Activated CD4-positive, alpha-beta T cell treated with anti-CD3 and anti-CD28 coated beads for 24 hours (primary cell): Measurements from ENCODE around the gene GOLGA8A.
"Not testable (repeated sequence)": the region's sequence is repeated elsewhere in the genome, so short reads cannot be mapped to it uniquely, and the experiment has no call there.

Source experiments
- DNase-seq, 2 donors: peaks; one replicate each; pipeline ENCODE4 v3.0.0-alpha.2; 2020; ENCODE audit warnings: low read depth in 2 of 2

Gene GOLGA8A, protein sequence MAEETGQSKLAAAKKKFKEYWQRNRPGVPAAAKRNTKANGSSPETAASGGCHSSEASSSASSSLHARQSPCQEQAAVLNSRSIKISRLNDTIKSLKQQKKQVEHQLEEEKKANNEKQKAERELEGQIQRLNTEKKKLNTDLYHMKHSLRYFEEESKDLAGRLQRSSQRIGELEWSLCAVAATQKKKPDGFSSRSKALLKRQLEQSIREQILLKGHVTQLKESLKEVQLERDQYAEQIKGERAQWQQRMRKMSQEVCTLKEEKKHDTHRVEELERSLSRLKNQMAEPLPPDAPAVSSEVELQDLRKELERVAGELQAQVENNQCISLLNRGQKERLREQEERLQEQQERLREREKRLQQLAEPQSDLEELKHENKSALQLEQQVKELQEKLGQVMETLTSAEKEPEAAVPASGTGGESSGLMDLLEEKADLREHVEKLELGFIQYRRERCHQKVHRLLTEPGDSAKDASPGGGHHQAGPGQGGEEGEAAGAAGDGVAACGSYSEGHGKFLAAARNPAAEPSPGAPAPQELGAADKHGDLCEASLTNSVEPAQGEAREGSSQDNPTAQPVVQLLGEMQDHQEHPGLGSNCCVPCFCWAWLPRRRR

DNA sequence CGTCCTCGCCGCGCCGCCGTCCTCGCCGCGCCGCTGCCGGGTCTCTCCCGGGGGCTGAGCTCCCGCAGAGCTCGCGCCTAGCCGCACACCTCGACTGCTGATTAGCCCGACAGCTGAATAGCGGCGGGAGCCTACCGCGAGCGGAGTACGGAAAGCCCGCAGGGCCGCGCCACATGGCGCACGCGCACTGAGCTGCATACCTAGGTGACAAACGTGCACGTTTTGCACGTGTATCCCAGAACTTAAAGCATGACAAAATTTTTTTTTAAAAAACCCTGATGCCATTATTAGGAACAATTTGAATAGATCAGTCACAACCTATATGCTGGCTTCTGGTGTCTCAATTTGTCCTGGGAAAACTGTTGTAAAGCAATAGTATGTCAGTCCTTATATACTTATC, at the start of gene GOLGA8A:
Gene GOLGA8A (minus strand): TSS at position 122 of the 400 bp plus-strand sequence. CDS start 48,117 bp downstream, outside the sequence.
- DNase-seq, result peak; percentile 76 to 84

DNA sequence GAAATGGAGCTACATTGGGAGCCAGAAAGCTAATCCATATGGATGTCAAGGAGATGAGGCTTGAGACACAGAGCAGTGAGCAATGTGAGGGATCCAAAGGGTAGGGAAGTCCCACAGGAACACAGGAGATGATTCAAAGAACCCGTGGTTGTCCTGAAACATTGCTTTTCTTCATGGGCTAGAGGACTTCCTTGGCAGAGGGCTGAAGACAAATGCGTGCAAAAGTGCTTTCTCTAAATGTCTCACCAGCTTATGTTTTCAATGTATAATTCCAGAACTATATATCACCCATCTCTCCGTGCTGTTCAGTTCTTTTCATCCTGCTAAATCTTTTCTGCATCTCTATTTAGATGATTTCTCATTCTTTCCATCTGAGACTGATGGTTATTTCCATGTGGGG, 46.0 kb upstream of the GOLGA8A start:
- no peak for DNase-seq

DNA sequence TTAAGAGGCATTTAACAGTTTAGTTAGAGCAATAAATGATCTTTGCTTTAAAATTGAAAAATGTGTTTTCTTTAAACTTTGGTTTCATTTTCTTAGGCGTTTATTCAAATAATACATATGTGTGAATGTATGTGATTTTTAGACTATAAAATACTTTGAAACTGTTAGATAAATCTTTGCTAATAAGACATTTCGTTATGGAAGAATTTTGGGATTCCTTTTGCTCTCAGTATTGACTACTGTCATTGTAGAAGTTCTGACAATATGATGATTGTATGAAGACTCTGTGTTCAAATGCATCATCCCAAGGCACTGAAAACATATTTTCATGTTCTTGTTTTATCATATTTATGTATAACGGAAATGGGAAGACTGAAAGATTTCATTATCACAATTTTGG, 43.8 kb upstream of the GOLGA8A start:
- DNase-seq, result no peak

DNA sequence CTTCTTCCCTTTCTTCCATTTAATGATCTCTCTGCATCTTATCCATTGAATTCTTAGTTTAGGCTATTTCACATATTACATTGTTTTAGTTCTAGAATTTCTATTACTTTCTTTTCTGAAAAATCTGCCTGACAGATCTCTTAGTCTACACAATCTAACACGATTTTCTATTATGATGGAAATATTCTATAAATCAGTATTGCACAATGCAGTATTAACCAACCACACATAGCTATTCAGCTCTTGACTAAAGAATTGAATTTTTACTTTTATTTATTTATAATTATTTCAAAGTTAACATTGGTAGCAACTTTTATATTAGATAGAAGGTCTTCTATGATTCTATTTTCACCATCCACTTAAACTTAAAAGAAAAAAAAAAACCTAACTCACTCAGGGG, 36.2 kb upstream of the GOLGA8A start:
- no peak for DNase-seq

- DNase-seq, result no peak
Measured at GRCh38 chr15:34472947-34473346, 35.3 kb upstream of the GOLGA8A start.

- no peak for DNase-seq
Measured at GRCh38 chr15:34470892-34471291, 33.3 kb upstream of the GOLGA8A start.

GRCh38 chr15:34470091-34470490, 32.5 kb upstream of the GOLGA8A start:
- DNase-seq, result no peak

- no peak for DNase-seq
Measured at GRCh38 chr15:34461730-34462129, 24.1 kb upstream of the GOLGA8A start.

- no peak for DNase-seq
Measured at GRCh38 chr15:34460451-34460850, 22.8 kb upstream of the GOLGA8A start.

- DNase-seq, result no peak
Measured at GRCh38 chr15:34456658-34457057, 19.1 kb upstream of the GOLGA8A start.

DNA sequence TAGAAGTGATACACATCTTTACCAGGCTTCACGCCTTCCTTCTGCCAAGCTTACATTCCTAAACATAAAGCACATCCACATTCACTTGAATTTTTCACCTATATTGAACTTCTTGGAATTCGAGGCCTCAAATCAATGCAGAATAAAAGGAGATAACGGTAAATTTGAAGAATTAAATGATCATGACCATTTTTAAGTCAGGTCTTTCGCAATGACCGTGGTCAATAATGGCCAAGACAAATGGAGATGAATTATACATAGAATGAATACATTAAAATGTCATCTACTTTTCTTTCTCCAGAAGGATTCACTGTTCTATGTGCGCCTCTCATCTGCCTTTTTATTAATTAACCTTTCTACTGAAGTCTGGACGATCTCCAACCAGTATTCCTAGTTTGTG, 5.3 kb upstream of the GOLGA8A start:
- no peak for DNase-seq

DNA sequence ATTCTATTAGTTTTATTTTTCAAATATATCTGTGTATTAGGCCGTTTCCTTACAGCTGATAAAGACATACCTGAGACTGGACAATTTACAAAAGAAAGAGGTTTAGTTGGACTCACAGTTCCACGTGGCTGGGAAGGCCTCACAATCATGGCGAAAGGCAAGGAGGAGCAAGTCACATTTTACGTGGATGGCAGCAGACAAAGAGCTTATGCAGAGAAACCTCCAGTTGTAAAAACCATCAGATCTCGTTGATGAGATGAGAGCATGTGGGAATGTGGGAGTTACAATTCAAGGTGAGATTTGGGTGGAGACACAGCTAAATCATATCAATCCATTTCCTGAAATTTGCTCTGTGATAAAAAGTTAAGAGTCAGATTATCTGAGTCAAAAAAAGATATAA, 2.3 kb upstream of the GOLGA8A start:
- no peak for DNase-seq

DNA sequence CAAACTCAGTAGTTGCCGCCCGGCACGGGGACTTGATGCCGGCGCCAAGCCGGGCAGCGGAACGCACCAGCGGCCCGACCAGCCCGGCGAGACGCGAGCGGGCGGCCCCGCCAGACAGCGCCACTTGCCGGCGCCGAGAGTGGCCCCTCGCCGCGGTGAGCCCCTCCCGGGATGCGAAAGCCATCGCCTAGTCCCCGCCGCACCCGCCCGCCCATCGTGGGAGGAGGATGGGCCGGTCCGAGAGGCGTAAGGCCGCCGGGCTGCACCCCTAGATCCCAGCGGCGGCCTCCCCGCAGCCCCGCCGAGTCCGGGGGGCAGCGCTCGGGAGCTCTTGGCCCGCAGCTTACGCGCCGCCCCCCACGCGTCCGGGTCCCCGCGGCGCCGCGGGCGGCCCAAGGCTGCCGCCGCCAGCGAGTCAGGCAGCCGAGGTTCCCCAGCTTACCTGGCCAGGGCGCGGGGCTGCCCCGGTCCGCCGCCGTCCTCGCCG, 609 bp downstream of the GOLGA8A start:
- DNase-seq, result peak; percentile 29 to 34

- DNase-seq, result no peak
Measured at GRCh38 chr15:34436126-34436955, 1.3 kb downstream of the GOLGA8A start.

DNA sequence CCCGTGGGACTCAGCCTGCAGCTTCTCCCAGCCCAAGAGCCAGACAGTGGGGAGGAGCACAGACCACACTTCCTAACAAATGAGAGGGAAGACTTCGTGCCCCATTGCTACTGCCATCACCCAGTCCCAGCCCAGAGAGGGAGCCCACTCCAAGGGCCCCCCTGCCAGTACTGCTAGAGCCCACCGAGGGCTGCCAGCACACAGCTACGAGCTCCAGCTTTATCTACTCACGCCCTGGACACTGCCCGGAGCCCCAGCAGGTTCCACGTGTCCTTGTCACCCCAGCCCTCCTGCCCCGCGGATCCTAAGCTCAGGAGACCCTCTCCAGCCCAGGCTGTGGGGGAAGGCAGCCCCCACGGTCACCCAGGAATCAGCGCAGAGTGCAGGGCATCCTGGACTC, 1.9 kb downstream of the GOLGA8A start:
- DNase-seq, result no peak

- DNase-seq, result no peak
Measured at GRCh38 chr15:34434627-34435305, 2.8 kb downstream of the GOLGA8A start.

GRCh38 chr15:34433956-34434626, 3.5 kb downstream of the GOLGA8A start:
- not testable (repeated sequence) for DNase-seq

DNA sequence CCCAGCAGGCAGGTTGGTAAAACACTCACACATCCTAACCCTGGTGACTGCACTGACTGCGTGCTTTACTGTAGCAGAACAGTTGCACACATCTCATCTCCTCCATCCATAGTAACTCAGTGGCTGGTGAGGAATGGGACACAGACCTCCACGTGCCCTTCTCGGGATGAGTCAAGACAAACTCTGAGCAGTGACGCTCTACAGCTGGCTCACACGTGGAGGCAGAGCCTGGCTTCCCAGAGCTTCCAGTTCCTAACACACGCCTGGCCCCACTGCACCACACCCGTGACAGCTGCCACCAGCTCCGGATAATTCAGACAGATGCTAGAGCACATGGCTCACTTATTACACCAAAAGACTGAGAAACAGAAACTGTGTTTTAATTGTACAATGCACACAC, 7.0 kb downstream of the GOLGA8A start:
- DNase-seq, result not testable (repeated sequence)

DNA sequence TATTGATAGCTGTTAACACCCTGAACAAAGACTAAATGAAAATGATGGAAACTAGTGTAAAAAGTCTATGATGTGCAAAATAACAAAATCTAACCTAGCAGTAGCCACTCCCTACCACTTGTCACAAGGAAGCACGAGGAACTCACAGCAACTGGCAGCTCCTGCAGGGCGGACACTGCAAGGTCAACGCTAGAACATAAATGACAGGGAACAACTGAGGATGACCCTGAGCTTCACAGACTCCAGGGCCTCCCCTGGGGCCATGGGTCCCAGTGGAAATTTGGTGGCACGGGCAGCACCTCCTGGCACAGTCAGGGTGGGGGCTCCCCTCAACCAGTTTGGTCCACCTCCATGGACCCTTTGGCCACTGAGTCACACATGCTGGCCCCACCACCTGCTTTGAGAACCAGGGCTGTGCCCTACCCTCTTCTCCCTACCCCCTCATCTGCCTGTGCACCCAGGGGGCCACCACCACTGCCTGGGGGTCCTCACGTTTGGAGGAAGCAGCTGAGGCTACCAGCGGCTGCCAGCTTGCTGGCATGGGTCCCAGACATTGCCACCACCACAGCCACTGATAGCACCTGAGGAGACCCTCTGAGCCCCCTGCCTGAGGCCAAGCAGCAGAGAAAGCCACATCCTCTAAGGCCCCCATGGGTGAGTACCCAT, 14.1 kb downstream of the GOLGA8A start:
- not testable (repeated sequence) for DNase-seq

GRCh38 chr15:34420953-34421352, 16.7 kb downstream of the GOLGA8A start:
- DNase-seq, result not testable (repeated sequence)

- DNase-seq, result not testable (repeated sequence)
Measured at GRCh38 chr15:34418435-34418834, 19.2 kb downstream of the GOLGA8A start.
